HPDE6-E6E7 (cell line): ENCODE data around the gene EYA2.
"Not testable (repeated sequence)": the region's sequence is repeated elsewhere in the genome, so short reads cannot be mapped to it uniquely, and the experiment has no call there.

Experiments used
- DNase-seq: peaks from one replicate; pipeline ENCODE4 v3.0.0; 2011; ENCODE audit warnings: missing footprints; ENCODE audit errors: extremely low spot score

Gene EYA2

DNA sequence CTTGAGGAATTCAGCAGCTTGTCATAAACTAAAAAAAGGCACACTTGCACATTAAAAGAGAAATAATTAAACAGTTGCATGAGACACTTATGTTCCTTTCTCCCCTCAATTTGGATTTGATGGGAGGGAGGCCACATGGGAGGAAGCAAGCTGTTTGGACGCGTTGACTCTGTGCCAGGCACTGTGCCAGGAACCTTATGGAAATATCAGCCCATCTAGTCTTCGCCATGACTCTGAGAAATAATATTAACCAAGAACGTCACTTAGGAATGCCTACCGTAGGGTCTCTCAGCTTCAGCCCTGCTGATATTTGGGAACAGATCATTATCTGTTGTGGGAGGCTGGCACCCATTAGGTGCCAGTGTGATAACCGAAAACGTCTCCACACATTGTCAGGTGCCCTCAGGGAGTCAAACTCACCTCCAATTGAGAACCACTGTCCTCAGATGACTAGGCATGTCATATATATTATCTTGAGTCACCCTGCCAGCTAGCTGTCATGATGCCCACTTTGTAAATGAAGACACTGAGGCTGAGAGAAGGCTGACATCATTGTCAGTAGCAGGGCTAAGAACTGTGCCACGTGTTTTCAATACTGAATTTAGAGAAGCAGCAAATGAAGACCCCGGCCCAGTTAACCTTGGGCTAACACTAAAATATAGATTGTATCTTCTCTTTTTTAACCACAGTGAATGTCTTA, 36.1 kb downstream of the EYA2 start:
- DNase-seq = no peak

DNA sequence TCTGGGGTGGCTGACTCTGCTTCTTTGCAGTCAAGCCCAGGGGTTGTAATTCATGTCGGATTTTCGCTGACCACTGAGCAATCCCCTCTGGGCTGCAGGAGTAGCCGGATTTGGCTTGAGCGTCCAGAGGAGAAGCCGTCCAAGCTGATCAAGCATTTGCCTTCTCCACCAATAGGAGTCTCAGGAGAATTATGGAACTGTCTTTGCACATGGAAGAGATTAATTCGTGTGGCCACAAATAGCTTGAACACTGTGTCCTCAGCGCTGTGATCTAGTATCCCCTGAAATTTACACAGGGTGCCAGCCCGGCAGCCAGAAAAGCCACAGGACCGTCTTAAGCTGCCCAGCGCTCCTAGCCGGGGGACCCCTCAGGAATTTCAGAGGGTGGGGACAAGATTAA, 37.1 kb downstream of the EYA2 start:
- DNase-seq = no peak

DNA sequence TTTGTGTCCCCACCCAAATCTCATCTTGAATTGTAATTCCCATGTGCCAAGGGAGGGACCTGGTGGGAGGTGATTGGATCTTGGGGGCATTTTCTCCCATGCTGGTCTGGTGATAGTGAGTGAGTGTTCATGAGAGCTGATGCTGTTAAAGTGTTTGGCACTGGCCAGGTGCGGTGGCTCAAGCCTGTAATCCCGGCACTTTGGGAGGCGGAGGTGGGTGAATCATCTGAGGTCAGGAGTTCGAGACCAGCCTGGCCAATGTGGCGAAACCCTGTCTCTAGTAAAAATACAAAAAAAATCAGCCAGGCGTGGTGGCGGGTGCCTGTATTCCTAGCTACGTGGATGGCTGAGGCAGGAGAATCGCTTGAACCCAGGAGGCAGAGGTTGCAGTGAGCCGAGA, 37.8 kb downstream of the EYA2 start:
- DNase-seq = not testable (repeated sequence)

DNA sequence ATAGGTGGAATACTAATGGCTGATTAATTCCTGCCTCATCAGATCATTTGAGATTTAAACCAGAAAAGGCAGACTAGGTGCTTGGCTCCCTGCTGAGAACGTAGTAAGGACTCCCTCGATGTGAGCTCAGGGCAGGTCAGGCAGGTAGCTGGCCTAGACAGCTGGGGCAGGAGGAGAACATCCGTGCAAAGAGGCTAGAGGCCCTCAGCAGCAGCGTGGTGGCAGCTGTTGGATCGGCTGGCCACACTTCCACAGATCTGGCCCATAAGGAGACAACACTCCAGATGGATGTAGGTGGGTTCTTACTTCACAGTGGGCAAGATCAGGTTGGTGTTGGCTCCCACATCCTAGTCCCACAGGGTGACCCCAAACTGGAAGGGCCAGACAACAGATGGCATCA, 38.5 kb downstream of the EYA2 start:
- DNase-seq = no peak

DNA sequence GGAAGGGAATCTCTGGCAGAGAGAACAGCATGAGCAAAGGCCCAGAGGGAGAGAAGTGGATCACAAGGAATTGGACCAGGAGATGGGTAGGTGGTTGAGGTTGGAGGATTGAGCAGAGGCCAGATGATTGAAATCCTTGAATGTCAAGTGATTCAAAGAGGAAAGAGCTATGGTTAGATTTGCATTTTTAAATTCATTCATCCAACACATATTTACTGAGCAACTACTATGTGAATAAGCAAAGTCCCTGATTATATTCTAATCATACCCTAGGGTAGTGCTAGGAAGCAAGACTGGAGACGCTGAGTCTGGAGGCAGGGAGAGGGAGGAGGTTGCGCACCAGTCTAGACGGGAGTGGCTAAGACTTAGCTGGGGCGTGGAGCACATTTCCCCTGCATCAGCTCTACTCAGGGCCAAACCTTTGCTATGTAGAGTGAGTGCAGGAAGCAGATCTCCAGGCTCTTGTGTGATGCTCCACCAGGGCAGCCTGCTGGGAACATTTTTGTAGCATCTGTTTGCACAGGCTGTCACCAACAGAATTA, 40.2 kb downstream of the EYA2 start:
- DNase-seq = no peak

DNA sequence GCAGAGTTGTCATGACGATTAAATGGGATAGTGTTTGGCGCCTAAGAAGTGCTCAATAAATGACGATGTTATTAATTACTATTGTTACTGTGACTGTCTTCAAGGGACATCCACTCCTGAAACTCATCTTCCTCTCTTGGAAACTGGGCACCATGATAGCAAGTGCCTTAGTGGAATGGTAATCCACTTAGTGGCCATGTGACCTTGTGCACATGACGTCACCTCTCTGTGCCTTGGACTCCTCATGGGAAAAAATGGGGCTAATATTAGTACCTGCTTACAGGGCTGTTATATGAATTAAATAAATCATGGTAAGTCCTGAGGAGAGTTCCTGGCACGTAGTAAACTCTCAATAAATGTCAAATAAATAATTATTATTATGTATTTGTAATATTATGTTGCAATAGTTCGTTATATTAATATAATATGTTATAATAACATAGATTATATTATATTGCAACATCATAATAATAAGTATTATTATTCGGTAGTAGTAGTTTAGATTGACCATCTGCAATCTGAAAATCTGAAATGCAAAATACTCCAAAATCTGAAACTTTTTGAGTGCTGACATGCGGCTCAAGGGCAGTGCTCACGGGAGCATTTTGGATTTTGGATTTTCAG, 40.9 kb downstream of the EYA2 start:
- DNase-seq = no peak

DNA sequence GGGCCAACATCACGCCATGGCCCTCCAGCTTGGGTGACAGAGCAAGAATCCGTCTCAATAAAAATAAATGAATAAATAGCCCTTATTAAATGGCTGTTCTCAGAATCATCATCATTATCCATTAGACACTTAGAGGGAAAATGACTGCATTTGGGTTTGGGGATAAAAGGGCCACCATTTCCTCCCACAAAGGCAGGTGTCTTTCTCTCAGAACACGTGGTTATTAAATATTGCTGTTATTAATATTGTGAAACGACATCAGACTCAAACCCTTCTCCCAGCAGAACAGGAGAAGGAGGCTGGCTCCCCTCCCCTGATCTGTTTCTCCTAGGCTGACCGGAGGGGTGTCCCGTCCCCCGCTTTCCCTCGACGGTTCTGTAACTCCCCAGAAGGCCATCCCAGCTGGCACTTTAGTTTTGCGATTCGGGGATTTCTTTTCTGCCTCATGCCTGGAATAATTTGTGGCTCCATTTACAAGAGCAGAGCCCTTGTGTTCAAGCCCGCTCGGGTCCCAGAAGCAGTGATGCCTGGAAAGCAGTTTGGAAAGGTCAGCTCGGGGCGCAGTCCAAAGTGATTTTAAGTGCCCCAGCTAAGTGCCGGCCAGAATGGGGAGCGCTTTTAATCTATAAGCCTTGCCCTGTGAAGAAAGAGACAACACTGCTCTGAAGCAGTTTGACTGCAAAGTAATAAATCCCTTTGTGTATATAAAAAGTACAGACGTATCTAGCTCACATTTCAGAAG, 41.9 kb downstream of the EYA2 start:
- DNase-seq = no peak

DNA sequence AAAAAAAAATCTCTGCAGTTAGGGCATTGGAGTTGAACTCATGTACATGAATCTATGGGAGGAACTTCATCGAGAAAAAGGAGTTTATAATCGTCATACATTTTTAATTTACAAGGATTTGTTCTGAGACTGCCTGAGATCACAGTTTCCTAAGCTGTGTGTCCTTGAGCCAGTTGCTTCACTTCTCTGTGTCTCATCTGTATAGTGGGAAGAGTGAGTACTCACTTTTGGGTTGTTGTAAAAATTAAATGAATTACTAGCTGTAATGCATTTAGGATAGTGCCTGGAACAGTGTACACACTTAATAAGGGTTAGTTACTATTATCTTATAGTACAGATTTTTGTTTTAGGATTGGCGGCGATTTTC, 42.5 kb downstream of the EYA2 start:
- DNase-seq = no peak

DNA sequence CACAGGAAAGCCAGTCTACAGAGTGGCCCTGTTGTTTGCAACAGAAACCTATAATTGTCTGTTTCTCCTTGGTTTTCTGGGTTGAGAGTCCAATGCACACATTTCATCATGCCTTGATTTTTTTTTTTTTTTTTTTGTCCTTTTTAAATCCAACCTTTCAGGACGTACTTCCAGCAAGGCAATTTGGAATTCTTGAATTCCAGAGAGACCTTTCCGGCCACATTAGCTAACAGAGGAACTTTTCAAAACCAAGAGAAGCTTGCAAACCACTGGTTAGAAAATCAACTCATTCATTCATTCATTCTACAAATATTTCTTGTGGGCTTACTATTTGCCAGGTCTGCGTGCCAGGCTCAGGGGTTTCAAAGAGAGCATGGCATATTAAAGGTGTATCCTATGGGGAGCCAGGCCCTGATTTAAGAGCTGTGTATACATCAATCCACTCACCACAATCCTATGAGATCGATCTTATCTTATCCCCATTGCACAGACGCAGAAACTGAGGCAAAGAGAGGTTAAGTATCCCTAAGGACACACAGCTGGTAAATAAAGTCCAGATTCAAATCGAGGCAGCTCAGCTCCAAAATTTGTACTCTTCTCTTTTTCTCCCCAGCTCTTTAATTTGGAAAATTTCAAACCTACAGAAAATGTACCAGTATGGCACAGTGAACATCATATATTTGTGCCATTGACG, 43.0 kb downstream of the EYA2 start:
- no peak for DNase-seq

DNA sequence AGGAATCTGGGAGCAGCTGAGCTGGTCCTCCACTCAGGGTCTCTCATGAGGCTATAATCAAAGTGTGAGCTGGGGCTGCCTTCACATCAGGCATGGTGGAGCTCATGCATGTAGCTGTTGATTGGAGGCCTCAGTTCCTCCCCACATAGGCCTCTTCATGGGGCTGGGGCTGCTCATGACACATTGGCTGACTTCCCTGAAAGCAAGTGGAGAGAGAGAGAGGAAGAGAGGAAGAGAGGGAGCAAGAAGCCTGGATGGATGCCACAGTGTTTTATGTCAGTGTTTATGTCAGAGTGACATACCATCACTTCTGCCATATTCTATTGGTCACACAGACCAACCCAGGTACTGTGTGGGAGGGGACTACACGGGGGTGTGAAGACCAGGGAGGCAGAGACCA, 43.8 kb downstream of the EYA2 start:
- DNase-seq = no peak

DNA sequence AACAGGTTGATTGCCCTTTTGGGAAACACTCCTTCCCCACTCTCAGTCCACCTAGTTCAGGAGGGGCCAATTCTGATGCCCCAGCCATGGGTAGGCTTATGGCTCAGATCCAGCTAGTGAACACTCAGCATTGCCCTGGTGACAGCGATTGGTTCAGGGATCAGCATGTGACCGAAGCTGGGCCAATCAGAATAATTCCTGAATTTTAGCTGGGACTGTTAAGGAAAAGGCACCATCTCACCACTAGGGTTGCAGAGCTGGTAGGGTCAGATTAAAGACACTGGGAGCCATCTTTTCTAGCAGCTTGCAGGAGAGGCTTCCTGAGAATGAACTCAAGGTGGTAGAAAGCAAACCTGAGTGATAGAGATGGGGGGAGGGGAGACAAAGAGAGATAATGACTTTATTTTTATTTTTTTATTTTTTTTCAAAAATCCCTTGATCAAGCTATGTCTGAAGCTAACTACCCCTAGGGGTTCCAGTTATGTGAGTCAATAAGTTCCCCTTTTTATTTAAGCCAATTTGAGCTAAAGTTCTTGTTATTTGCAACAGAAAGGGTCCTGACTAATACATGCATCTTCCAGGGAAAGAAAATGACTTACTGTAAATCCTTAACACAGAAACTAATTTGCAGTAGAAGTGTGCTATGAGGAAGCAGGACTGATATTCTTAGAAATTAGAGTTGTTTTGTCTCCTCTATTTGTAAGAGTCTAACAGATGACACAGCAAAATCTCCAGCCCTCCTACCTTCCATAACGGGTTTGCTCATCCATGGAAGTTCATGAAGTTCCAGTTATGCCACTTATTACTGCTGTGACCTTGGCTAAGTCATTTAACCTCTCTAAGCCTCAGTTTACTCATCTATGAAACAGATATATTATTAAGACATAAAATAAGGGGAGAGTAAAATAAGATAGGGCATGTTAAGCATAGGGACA, 44.7 kb downstream of the EYA2 start:
- peak; percentile 62 for DNase-seq

DNA sequence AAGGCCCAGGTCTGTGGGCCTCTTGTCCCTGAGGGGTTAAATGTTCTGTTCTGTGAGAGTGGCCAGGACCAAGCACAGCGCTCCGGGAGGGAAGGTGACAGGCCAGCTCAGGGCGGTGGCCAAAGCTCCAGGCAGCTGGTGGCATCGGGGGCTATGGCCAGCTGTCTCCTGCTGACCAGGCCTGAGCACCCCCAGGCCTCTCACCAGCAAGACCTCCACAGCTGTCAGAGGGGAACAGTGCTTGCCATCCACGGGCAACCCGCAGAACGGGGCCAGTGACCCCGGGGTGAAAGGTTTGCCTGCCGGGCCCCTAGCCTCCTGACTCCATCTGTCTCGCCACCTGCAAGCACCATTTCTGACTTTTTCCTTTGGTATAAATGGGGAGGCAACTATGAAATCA, 46.0 kb downstream of the EYA2 start:
- DNase-seq = no peak

DNA sequence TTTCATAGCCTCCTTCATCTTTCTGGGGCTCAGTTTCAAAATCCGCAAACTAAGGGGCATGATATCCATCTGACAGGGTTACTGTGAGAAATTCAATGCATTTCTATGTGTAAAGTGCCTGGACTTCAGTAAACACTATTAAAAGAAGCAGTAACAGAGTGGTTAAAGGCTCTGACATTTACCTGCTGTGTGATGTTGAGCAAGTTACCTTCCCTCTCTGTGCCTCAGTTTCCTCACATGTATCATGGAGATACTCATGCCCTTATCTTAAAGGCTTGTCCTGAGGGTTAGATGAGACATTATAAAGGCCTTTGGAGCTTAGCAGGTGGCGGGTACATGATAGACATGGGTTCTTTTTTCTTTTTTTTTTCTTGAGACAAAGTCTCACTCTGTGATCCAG, 46.8 kb downstream of the EYA2 start:
- DNase-seq = no peak

DNA sequence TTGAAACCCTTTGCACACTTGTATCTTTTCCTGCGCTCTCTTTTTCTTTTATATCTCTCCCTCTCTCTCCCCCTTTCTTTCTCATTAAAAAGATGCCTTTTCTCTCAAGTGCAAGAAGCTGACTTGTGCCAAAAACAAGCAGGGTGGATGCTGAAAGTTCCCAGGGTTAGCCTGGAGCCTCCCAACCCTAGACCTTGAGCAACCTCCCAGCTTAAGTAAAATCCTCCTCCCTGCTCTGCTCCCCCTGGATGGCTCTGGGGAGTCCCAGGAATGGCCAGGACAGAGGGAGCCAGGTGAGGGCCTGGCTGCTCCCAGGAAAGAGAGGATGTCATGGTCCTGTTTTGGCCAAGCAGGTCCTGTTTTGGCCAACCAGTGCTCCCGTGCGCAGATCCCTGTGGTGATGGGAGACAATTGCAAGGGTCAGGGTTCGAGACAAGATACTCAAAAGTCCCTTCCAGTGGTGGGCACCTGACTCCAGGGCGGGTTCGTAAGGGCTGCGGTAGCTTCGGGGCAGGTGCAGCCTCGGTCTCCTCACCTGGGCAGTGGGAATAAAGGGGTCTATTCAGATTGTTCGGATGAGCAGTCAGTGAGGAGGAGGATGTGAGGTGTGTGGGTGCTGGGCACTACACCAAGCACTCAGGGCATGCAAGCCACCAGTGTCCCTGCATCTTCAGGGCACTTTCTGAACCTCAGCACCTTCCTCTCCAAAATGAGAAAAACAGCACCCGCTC, 49.4 kb downstream of the EYA2 start:
- no peak for DNase-seq

DNA sequence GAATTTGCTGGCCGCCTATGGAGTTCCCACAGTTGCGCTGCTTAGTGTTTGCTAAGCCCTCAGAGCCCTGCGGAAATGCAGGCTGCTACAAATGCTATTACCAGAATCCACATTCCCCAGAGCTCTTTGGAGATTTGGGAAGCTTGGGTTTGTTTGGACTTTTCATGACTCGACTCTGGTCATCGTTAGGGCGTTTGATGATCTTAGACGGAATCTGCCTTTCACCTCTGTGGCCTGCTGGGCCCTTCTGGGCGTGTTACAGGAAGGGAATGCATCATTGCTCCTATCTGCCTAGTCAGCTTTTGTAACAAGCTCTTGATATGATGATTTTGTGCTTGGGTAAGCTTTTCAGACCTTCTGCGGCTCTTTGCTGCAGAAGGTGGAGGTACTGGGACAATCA, 50.8 kb downstream of the EYA2 start:
- DNase-seq = no peak

DNA sequence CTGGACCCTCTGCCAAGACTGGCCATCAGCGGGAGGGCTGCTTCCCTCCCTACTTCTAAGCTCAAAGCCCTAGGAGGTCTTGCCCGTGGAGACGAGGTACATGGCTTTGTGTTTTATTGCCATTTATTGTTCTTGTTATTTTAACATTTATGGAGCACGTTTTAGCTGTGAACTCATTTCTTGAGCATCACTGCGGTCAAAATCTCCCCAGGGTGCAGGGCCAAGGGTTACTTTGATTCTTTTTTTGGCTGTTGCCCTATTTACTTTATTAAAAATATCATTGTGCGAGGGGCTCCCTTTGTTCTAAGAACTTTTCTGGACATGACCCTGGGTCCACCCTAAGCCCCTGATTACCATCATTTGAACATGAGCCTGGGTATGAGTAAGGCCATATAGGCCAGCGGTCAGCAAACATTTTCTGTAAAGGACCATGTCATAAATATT, 51.6 kb downstream of the EYA2 start:
- DNase-seq = no peak

DNA sequence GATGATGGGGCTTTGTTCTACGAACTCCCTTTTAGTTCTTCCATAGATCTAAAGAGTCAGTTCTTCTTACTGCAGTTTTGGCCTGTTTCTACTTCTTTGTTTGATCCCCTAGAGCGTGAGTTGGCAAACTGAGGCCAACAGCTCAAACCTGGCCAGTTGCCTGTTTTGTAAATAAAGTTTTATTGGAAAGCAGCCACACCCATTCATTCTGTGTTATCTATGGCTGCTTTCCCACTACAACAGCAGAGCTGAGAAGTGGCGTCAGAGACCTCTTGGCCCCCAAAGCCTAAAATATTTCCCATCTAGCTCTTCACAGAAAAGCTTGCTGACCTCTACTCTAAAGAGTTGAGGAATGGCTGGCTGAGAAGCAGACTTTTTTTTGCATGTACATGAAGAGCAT, 52.2 kb downstream of the EYA2 start:
- no peak for DNase-seq

DNA sequence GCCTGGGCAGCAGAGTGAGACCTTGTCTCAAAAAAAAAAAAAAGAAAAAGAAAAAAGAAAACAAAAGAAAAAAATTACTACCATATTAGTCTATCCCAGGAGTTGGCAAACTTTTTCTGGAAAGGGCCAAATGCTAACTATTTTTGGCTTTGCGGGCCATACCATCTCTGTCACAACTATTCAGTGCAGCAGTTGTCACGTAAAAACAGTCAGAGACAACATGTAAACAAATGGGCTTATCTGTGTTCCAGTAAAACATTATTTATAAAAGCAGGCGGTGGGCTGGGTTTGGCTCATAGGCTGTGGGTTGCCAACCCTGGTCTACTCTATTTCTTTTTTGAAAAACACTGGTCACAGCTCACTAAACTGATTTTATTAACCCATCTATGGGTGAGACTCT, 53.4 kb downstream of the EYA2 start:
- no peak for DNase-seq

DNA sequence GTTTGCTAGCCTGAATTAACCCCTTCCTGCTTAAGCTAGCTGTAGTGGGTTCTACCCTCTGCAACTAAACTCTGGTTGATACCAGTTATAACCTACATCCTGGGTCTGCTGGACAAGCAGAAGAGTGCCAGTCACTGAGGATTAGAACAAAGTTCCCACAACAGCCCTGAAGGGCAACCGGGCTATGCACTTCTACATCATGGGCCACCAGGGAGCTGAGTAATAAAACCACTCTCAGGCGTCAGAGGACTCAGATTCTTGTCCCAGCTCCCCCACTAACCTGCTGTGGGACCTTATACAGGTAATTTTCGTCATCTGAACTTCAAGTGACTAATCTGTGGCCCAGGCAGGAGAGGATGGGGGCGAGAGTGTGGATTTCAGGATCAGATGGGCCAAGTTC, 56.8 kb downstream of the EYA2 start:
- DNase-seq = no peak

DNA sequence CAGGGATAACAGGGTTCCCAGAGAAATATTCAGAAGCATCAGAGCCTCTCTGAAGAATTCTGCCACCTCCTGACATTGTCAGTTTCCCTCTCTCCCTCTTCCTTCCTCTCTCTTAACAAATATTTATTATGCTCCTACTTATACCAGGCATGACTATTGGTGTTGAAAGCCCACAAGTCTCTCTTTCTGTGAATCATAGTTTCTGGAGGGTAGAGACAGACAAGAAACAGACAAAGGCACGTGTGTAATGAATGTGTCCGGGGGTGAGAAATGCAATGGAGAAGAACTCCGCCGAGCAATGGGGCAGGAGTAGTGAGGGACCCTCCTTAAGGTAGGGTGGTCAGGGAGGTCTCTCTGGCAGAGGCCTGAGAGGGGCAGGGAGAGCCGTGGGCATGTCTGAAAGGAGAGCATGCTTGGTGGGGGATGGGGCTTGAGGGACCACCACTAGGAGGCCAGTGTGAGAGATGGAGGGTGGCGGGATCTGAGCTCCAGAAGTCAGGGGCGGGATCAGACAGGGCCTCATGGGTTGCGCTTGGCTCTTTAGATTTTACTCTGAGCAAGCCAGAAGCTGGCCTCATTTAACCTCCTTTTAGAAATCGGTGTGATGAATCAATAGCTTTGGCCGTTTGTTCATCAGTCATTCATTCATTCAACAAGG, 57.3 kb downstream of the EYA2 start:
- no peak for DNase-seq
